KMS-11 (cell line): ENCODE results near the gene LYST.

ENCODE experiments used
- H2AFZ ChIP-seq: fragments of 200-600 bp; sonication (generic); 2 replicates; pipeline ENCODE4 v1.6.1; 2016; ENCODE audit warnings: antibody characterized with exemption, mixed run types, low read depth
- H3K27ac ChIP-seq: fragments of 200-600 bp; sonication (generic); 2 replicates; pipeline ENCODE4 v1.6.1; 2016; ENCODE audit warnings: mild to moderate bottlenecking, mixed run types
- H3K27me3 ChIP-seq: fragments of 200-600 bp; sonication (generic); 2 replicates; pipeline ENCODE4 v1.6.1; 2017; ENCODE audit warnings: mild to moderate bottlenecking, low read depth, mixed run types, moderate library complexity; ENCODE audit not compliant: insufficient read depth
- H3K36me3 ChIP-seq: fragments of 200-600 bp; sonication (generic); 2 replicates; pipeline ENCODE4 v1.6.1; 2017; ENCODE audit warnings: mild to moderate bottlenecking, mixed run types; ENCODE audit not compliant: insufficient read depth
- H3K4me1 ChIP-seq: fragments of 200-600 bp; sonication (generic); 2 replicates; pipeline ENCODE4 v1.6.1; 2016; ENCODE audit warnings: mild to moderate bottlenecking, low read depth, mixed run types; ENCODE audit not compliant: poor library complexity, severe bottlenecking
- H3K4me2 ChIP-seq: fragments of 200-600 bp; sonication (generic); 2 replicates; pipeline ENCODE4 v1.7.0; 2016; ENCODE audit warnings: mild to moderate bottlenecking, mixed run types
- H3K4me3 ChIP-seq: fragments of 200-600 bp; sonication (generic); IDR thresholded peaks from 2 replicates; pipeline ENCODE4 v1.6.1; 2017; ENCODE audit warnings: low read depth, low read length, mixed read lengths; ENCODE audit not compliant: insufficient read depth
- H3K79me2 ChIP-seq: fragments of 200-600 bp; sonication (generic); 2 replicates; pipeline ENCODE4 v1.6.1; 2016; ENCODE audit warnings: low read depth, mixed run types; ENCODE audit not compliant: insufficient read depth
- H3K9ac ChIP-seq: fragments of 200-600 bp; sonication (generic); 2 replicates; pipeline ENCODE4 v1.6.1; 2016; ENCODE audit warnings: mild to moderate bottlenecking, mixed run types
- H4K20me1 ChIP-seq: fragments of 200-600 bp; sonication (generic); 2 replicates; pipeline ENCODE4 v1.6.1; 2016; ENCODE audit warnings: mild to moderate bottlenecking, mixed run types; ENCODE audit not compliant: insufficient read depth
- CTCF ChIP-seq: fragments of 200-600 bp; sonication (generic); conservative IDR thresholded peaks from 2 replicates; pipeline ENCODE4 v1.6.1; 2017; ENCODE audit warnings: low read depth, mild to moderate bottlenecking, antibody characterized with exemption, low read length, moderate library complexity, mixed read lengths

The LYST gene

GRCh38 chr1:235887676-235888075, 21.0 kb upstream of the LYST start:
- H4K20me1 ChIP-seq = no peaks in the 10 kb centered on the region
- no peaks in the 10 kb centered on the region for H3K36me3 ChIP-seq
- H3K27me3 ChIP-seq = no peaks in the 10 kb centered on the region
- H3K4me2 ChIP-seq = peak overlapping the region; percentile 41; the same call in 1 of the 2 replicates
- H2AFZ ChIP-seq = peak overlapping the region; percentile 27; the same call in 1 of the 2 replicates
- no peak overlapping the region for H3K4me3 ChIP-seq
- TF ChIP-seq CTCF = no peak
- H3K4me1 ChIP-seq = peaks cover 18% of the 10 kb centered on the region
- no peak overlapping the region for H3K9ac ChIP-seq
- no peaks in the 10 kb centered on the region for H3K79me2 ChIP-seq
- peak overlapping the region; percentile 43; the same call in 1 of the 2 replicates for H3K27ac ChIP-seq

GRCh38 chr1:235885655-235886262, 19.1 kb upstream of the LYST start:
- Histone ChIP-seq H3K27ac (no peak overlapping the region), H2AFZ (no peak overlapping the region), H3K27me3 (no peaks in the 10 kb centered on the region), H3K4me3 (no peak overlapping the region), H4K20me1 (no peaks in the 10 kb centered on the region), H3K4me2 (no peak overlapping the region), H3K36me3 (no peaks in the 10 kb centered on the region), H3K9ac (no peak overlapping the region), H3K4me1 (peaks cover 18% of the 10 kb centered on the region), H3K79me2 (no peaks in the 10 kb centered on the region)
- TF ChIP-seq CTCF = no peak

- Histone ChIP-seq H3K79me2 (no peaks in the 10 kb centered on the region), H3K36me3 (no peaks in the 10 kb centered on the region), H3K4me1 (peaks cover 12% of the 10 kb centered on the region), H3K4me2 (no peak overlapping the region), H3K9ac (no peak overlapping the region), H4K20me1 (no peaks in the 10 kb centered on the region), H2AFZ (no peak overlapping the region), H3K27ac (no peak overlapping the region), H3K4me3 (no peak overlapping the region), H3K27me3 (no peaks in the 10 kb centered on the region)
- no peak for TF ChIP-seq CTCF
These were observed 16.7 kb upstream of the LYST start for GRCh38 chr1:235883261-235883927.

GRCh38 chr1:235882816-235883215, 16.1 kb upstream of the LYST start:
- no peak overlapping the region for H3K4me3 ChIP-seq
- no peak overlapping the region for H2AFZ ChIP-seq
- no peaks in the 10 kb centered on the region for H3K79me2 ChIP-seq
- no peaks in the 10 kb centered on the region for H3K36me3 ChIP-seq
- no peak for TF ChIP-seq CTCF
- no peak overlapping the region for H3K4me2 ChIP-seq
- no peaks in the 10 kb centered on the region for H4K20me1 ChIP-seq
- H3K27ac ChIP-seq = no peak overlapping the region
- no peaks in the 10 kb centered on the region for H3K27me3 ChIP-seq
- peaks cover 10% of the 10 kb centered on the region for H3K4me1 ChIP-seq
- no peak overlapping the region for H3K9ac ChIP-seq
